Measurements from ENCODE around the gene PDE7B. TPM values are rescaled to one million over a fixed set of nuclear protein-coding genes. Genes with fewer than 3 reads are reported as not detected.
A peak's percentile ranks its signal among the peaks of the same experiment; 100 is the strongest.

The PDE7B gene
- total RNA-seq, 4 donors from 2014 or later, result 3.4 to 15.4 (median 9.3) TPM

- WGBS, result 26% methylated on average over 6 of the region's 6 CpGs
- intact Hi-C loops (cut with DNase I), result no loop called here
- peaks cover 7 to 26% (median 23%) of the 10 kb centered on the region in 4 donors for H3K4me1 ChIP-seq
- no peak for DNase-seq (ENCODE audit: extremely low spot score)
- H3K4me3 ChIP-seq, result peak overlapping the region in 2 of 4 donors; percentile 13 to 17
- no peaks in the 10 kb centered on the region for H3K36me3 ChIP-seq
- no peak for TF ChIP-seq POLR2AphosphoS5 (IDR thresholded peaks at IDR 0.05)
- no peak for TF ChIP-seq EP300 (IDR thresholded peaks at IDR 0.05)
- TF ChIP-seq, protein P1, sequence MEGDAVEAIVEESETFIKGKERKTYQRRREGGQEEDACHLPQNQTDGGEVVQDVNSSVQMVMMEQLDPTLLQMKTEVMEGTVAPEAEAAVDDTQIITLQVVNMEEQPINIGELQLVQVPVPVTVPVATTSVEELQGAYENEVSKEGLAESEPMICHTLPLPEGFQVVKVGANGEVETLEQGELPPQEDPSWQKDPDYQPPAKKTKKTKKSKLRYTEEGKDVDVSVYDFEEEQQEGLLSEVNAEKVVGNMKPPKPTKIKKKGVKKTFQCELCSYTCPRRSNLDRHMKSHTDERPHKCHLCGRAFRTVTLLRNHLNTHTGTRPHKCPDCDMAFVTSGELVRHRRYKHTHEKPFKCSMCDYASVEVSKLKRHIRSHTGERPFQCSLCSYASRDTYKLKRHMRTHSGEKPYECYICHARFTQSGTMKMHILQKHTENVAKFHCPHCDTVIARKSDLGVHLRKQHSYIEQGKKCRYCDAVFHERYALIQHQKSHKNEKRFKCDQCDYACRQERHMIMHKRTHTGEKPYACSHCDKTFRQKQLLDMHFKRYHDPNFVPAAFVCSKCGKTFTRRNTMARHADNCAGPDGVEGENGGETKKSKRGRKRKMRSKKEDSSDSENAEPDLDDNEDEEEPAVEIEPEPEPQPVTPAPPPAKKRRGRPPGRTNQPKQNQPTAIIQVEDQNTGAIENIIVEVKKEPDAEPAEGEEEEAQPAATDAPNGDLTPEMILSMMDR (IDR thresholded peaks at IDR 0.05), result no peak
- no peak for TF ChIP-seq POLR2A (IDR thresholded peaks at IDR 0.05; ENCODE audit: low read depth)
- H3K27me3 ChIP-seq, result no peaks in the 10 kb centered on the region
- H3K9me3 ChIP-seq, result no peaks in the 10 kb centered on the region
- H3K27ac ChIP-seq (replicated peaks in 1 of 4), result peak overlapping the region; percentile 48 to 65 (median 56)
These were observed 50.4 kb downstream of the PDE7B start for GRCh38 chr6:135901774-135902524.

GRCh38 chr6:135902756-135903331 lies 51.3 kb downstream of the PDE7B start:
- TF ChIP-seq POLR2AphosphoS5 (IDR thresholded peaks at IDR 0.05), result no peak
- no peak for TF ChIP-seq EP300 (IDR thresholded peaks at IDR 0.05)
- no peak for TF ChIP-seq POLR2A (IDR thresholded peaks at IDR 0.05; ENCODE audit: low read depth)
- TF ChIP-seq, protein P1 (IDR thresholded peaks at IDR 0.05), result no peak
- H3K27me3 ChIP-seq, result no peaks in the 10 kb centered on the region
- WGBS, result 66% methylated on average over 2 of the region's 2 CpGs
- H3K4me3 ChIP-seq, result no peak overlapping the region
- peak overlapping the region; percentile 48 to 65 (median 56) for H3K27ac ChIP-seq (replicated peaks in 1 of 4)
- H3K36me3 ChIP-seq, result no peaks in the 10 kb centered on the region
- no peak for DNase-seq (ENCODE audit: extremely low spot score)
- intact Hi-C loops (cut with DNase I), result no loop called here
- no peaks in the 10 kb centered on the region for H3K9me3 ChIP-seq
- H3K4me1 ChIP-seq, result peaks cover 7 to 26% (median 23%) of the 10 kb centered on the region in 4 donors

- DNase-seq (ENCODE audit: extremely low spot score), result no peak
- Histone ChIP-seq H3K36me3 (no peaks in the 10 kb centered on the region), H3K4me3 (no peak overlapping the region), H3K9me3 (no peaks in the 10 kb centered on the region), H3K27me3 (no peaks in the 10 kb centered on the region), H3K4me1 (peaks cover 7 to 26% (median 23%) of the 10 kb centered on the region in 4 donors), H3K27ac (replicated peaks in 1 of 4) (no peak overlapping the region)
- WGBS, result 94% methylated on average over 2 of the region's 2 CpGs
- TF ChIP-seq EP300 (IDR thresholded peaks at IDR 0.05), result no peak
- TF ChIP-seq POLR2A (IDR thresholded peaks at IDR 0.05; ENCODE audit: low read depth), result no peak
- TF ChIP-seq POLR2AphosphoS5 (IDR thresholded peaks at IDR 0.05), result no peak
- TF ChIP-seq, protein P1 (IDR thresholded peaks at IDR 0.05), result no peak
- intact Hi-C loops (cut with DNase I), result no loop called here
These were observed 53.2 kb downstream of the PDE7B start for GRCh38 chr6:135904666-135905065.

GRCh38 chr6:135905604-135906300 lies 54.3 kb downstream of the PDE7B start:
- Histone ChIP-seq H3K27me3 (no peaks in the 10 kb centered on the region), H3K27ac (replicated peaks in 1 of 4) (no peak overlapping the region), H3K9me3 (no peaks in the 10 kb centered on the region), H3K36me3 (no peaks in the 10 kb centered on the region), H3K4me3 (no peak overlapping the region), H3K4me1 (peaks cover 7 to 26% (median 23%) of the 10 kb centered on the region in 4 donors)
- no peak for DNase-seq (ENCODE audit: extremely low spot score)
- WGBS, result 93% methylated on average over 18 of the region's 18 CpGs
- intact Hi-C loops (cut with DNase I), result no loop called here
- no peak for TF ChIP-seq EP300 (IDR thresholded peaks at IDR 0.05)
- TF ChIP-seq POLR2A (IDR thresholded peaks at IDR 0.05; ENCODE audit: low read depth), result no peak
- TF ChIP-seq, protein P1 (IDR thresholded peaks at IDR 0.05), result no peak
- no peak for TF ChIP-seq POLR2AphosphoS5 (IDR thresholded peaks at IDR 0.05)
